GM19397 (cell line): Measurements from ENCODE around the gene ITLN1.
"Not testable (repeated sequence)": the region's sequence is repeated elsewhere in the genome, so short reads cannot be mapped to it uniquely, and the experiment has no call there.

Source experiments
- ATAC-seq: cut with Tn5 transposase; IDR thresholded peaks from one replicate; pipeline ENCODE4 v1.9.1; 2021; ENCODE audit warnings: mild to moderate bottlenecking, moderate library complexity; ENCODE audit not compliant: unreplicated experiment

ITLN1 gene

DNA sequence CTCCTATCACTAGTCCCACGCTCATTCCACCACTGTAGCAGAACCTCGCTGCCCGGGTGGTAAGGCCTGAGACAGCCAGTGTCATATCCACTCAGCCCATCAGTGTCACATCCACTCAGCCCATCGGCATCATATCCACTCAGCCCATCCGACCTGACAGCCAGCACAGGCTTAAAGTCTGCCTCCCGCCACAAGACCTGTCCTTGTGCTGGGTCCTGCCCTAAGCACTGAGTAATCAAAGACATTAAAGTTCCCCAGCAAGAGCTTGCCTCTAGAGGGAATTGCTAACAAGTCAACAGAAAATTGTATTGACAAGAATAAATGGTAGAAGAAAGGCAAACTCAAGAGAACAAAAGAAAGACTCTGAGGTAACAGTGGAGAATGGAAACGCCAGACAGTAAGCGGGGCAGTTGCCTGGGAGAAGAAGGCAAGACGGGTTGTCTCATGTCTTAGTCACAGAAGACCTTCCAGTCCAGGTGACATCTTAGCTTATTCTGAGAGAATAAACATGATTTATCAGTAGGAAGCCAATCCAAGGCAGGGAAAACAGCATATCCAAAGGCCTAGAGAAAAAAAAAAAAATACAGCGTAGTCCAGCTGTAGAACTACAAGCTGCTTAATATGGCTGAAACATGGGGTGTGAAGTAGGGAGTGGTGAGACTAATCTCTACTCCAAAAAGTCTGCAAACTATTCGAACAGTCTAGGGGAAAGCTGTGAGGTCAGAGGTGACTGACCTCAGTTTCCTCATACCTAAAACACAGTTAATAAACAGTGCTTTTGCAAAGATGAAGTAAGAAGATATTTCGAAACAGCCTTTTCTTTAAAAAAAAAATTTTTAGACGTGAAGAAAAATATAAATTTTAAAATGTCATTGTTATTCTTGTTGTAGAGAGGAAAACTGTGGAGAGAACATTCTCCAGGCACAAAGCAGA is 1.1 kb downstream of the ITLN1 start:
- no peak for ATAC-seq

DNA sequence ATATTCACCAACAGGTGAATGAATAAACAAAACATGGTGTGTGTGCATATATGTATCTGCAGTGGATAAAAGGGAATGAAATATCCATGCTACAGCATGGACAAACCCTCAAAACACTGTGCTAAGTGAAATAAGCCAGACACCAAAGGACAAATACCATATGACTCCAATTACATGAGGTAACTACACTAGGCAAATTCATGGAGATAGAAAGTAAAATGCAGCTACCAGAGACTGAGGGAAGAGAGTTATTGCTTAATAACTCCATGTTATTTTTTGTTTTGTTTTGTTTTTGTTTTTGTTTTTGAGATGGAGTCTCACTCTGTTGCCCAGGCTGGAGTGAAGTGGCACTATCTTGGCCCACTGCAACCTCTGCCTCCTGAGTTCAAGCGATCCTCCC is 2.4 kb downstream of the ITLN1 start:
- ATAC-seq, result no peak

DNA sequence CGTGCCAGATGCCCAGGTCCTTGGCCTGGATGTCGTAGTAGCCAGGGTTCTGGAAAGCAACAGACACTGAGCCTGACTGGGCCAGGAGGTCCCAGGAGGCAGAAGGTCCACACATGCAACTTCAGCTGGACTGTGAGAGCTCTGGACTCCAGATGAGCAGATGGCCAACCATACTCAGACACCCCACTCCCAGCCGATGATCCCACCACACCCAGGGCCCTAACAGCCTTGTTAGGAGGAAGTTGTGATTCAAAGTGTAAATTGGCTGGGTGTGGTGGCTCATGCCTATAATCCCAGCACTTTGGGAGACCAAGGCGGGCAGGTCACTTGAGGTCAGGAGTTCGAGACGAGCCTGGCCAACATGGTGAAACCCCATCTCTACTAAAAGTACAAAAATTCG is 3.7 kb downstream of the ITLN1 start:
- ATAC-seq, result not testable (repeated sequence)

DNA sequence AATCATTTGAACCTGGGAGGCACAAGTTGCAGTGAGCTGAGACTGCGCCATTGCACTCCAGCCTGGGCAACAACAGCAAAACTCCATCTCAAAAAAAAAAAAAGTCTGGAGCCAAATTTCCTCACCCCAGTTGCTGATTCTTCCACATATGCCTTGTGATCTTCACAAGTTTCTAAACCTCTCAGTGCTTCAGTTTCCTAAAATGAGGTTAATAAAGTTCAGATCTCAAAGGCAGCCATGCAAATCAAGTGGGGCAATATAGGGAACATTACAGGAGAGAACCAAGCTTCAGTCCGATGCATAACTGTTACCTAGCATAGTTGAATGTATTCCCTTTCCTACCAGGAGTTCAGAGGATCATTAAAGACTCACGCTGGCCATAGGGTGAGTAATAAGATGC is 4.8 kb downstream of the ITLN1 start:
- ATAC-seq, result no peak

DNA sequence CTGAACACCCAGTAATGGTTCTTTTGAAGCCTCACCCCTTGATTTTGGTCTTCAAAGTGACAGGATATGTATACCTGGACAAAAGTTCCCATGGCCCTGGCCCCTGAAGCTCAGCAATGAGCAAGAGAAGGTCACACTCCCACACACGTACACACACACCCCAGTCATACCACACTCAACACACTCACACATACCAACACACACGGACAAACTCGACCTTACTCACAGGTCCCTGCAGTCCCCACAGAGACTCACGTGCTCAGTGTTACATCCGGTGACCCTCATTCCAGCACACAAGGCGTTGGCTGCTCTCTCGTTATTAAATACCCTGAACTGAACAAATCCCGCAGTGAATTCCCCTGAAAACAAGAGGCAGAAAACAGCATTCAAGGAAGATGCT is 5.9 kb downstream of the ITLN1 start:
- no peak for ATAC-seq

DNA sequence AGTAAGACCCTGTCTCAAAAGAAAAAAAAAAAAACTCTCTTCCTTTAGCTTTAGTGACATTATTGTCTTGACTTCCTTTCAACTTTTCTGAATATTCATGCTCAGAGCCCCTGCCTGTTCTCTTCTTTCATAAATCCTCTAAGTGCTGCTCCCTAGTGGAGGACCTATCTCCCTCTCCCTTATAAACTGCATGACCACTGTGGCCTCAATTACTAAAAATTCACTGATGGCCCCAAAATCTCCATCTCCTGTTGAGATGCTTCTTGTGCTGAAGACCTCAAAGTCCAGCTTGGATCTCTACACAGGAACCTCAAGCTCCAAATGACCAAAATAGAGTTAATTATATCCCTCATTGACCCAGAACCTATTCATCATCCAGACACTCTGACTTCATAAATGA is 7.8 kb downstream of the ITLN1 start:
- no peak for ATAC-seq

DNA sequence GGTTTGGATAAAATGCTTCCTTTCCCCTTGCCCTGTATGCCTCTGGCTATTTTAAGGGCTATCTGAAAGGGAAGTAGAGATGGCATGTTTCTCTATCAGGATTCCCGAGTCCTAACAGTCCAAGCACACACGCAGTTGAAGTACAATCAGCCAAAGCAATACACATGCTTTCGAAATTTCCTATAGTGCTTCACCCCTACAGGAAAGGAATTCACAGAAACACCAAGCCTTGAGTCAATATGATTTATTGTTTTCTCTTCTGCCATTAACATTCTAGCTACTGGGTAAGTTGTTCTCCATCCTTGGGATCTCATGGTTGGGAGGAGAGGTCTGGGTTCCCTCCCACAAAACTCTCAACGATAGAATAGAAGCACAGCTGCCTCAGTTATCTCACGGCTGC is 8.7 kb downstream of the ITLN1 start:
- ATAC-seq, result no peak

DNA sequence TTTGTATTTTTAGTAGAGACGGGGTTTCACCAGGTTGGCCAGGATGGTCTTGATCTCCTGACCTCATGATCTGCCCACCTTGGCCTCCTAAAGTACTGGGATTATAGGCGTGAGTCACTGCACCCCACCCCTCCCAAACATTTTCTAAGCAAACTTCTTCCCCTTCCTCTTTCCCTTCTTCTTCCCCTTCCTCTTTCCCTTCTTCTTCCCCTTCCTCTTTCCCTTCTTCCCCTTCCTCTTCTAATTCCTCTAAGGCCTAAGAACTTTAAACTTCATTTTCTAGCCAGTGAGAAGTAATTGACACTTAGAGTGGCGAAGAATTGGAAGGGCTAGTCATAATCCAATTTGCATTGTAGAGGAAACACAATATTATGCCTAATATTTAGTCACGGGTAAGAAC is 9.4 kb downstream of the ITLN1 start:
- ATAC-seq, result not testable (repeated sequence)

DNA sequence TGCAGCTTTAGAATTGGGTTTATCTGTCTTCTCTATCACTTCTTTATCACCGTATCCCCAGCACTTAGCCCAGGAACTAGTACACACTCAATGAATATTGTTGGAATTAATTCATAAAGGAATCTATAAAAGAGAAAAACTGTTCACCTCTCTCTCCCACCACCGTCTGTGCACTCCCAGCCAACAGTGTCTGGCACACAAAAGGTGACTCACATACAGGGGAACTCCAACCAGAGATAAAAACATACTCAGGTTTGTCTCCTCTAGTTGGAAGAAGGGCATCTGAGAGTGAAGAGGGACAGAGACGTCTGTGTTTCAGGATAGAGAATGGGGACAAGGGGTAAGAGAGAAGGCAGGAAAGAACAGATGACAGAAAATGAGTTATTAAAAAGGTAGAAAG is 10.0 kb downstream of the ITLN1 start:
- no peak for ATAC-seq

DNA sequence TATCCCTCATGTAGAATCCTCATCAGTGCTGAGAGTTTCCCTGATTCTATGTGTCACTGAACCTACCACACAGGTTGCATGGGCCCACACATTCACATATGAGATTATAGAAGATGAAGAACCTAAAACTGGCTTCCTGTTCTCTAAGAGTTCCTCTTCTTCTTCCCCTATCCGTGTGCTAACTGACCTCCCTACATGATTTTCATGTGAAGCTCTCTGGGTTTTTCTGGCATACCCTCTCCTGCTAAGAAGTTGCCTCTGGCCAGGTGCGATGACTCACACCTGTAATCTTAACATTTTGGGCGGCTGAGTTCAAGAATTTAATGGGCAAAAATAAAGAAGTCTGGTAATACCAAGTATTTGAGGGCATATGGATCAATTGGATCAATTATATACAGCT is 16.8 kb downstream of the ITLN1 start:
- no peak for ATAC-seq

DNA sequence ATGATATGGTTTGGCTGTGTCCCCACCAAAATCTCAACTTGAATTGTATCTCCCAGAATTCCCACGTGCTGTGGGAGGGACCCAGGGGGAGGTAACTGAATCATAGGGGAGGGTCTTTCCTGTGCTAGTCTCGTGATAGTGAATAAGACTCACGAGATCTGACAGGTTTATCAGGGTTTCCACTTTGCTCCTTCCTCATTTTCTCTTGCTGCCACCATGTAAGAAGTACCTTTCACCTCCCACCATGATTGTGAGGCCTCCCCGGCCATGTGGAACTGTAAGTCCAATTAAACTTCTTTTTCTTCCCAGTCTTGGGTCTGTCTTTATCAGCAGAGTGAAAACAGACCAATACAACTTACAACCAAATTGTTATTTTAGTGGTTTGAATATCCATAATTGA is 17.3 kb downstream of the ITLN1 start:
- ATAC-seq, result not testable (repeated sequence)

DNA sequence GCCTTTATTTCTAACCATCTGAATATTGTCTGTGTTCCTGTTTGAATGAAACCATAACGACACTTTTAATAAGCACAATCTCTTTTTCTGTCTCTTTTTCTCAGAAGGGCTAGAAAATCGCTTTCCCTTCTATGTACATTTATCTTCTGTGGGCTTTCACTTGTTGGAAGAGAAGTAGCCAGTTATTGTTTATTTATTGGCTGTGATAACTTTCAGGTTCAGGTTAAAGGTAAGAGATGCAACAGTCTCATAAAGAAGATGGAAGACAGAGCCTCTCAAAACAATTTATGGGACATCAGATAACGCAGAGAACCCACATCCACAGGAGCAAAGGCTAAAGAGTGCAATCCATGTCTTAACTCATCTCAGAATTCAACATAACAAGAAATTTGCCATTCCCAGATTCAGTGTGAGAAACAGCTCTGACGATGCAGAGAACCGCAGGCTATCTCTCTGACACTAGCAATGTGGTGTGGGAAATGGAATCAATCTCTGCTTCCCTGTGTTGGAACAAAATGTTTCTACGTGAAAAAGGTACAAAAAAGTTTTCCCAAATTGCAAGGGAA is 18.2 kb downstream of the ITLN1 start:
- ATAC-seq, result no peak

DNA sequence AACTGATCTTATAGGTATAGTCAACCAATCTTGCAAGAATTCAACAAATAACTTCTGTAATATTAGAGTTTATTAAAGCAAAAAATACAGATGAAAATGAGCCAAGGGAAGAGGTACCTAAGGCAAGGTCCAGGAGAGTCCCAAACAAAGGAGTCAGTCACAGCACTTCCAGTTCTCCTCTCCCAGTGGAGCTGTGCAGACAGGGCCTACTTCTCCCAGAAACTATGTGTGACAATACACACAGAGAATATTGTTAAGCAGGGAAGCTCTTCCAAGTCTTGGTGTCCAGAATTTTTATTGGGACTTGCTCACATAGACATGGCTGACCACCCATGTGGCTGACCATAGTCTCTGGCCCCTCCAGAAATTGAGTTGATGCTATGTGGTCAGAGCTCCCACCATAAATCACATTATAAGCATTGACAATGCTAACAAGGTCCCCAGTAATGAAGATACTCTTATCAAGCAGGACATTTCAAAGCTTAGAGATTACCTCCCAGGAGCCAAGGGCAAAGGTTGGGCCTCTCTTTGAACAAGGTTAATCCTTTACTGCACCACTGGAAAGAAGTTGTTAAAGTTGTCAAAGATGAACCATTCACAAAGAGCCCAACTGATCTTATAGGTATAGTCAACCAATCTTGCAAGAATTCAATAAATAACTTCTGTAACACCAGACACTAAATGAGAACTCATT is 18.8 kb downstream of the ITLN1 start:
- no peak for ATAC-seq

DNA sequence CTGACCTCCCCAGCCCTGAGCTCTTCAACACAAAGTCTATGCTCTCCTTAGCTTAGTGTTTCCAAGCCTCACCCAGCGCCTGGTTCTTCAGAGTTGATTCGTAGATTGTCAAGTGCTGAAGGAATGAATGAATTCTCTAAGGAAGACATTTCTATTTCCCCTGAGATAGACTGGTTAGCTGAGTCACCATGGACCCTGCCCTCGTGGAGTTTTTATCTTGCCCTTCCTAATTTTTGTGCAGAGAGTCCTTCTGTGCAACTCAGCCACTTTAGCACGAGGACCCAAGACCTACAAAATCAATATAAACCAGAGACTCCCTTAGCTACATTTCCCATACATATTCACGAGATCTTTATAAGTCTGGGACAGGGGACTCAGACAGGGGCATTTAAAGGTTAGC is 19.6 kb downstream of the ITLN1 start:
- ATAC-seq, result no peak

DNA sequence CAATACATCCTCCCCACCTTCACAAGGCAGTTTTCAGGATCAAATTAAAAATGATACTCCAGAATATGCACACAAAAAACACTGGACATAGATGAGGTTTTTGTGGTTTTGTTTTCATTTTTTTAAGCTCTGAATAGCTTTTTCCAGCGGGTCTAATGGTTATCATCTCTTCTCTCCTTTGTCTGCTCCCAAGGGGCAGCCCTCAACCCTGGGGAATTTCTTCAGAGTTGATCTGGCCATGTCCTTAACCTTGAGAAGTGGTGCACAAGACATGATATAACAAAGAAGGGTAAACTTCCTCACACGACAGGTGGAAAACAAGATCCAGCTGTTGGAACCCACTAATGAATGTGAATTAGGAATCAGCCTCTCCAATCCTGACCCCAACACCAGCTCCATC is 20.8 kb downstream of the ITLN1 start:
- no peak for ATAC-seq

DNA sequence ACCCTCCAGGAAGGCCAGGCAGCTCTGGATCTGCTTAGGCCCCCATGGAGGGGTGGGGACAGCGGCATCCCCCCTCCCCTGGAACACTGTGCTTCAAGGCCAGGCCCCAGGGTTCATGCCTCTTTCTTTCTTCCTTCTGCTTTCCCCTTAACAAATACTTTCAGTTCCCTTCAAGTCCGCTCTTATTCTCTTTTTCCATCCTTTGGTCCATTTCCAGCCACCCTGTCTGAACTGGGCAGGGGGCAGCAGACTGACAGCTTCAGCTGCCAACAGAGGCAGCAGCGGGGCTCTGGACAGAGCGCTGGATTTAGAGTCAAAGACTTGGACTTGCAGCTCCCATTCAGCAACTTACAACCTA is 21.2 kb downstream of the ITLN1 start:
- ATAC-seq, result no peak

DNA sequence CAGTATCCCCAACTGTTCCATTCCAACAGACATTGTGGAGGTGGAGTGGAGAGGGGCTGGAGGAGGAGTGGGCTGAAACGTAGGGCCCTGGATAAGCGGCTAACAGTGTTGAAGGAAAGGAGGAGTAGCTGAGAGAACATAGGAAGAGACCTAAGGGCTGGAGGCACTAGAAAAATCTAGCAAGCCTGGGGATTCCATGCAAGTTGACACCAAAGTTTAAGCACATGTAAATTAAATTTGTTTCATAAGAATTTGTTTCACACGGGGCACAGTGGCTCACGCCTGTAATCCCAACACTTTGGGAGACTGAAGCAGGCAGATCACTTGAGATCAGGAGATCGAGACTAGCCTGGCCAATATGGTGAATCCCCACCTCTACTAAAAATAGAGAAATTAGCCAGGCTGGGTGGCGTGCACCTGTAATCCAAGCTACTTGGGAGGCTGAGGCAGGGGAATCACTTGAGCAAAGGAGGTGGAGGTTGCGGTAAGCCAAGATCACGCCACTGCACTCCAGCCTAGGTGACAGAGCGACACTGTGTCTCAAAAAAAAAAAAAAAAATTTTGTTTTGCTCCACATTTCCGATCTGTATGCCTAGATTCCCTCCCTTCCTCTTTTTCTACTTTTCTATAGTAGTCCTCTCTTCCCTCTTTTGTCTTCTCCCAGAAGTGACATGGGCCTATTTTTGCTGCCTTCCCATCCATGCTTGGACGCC is 21.8 kb downstream of the ITLN1 start:
- ATAC-seq, result no peak

DNA sequence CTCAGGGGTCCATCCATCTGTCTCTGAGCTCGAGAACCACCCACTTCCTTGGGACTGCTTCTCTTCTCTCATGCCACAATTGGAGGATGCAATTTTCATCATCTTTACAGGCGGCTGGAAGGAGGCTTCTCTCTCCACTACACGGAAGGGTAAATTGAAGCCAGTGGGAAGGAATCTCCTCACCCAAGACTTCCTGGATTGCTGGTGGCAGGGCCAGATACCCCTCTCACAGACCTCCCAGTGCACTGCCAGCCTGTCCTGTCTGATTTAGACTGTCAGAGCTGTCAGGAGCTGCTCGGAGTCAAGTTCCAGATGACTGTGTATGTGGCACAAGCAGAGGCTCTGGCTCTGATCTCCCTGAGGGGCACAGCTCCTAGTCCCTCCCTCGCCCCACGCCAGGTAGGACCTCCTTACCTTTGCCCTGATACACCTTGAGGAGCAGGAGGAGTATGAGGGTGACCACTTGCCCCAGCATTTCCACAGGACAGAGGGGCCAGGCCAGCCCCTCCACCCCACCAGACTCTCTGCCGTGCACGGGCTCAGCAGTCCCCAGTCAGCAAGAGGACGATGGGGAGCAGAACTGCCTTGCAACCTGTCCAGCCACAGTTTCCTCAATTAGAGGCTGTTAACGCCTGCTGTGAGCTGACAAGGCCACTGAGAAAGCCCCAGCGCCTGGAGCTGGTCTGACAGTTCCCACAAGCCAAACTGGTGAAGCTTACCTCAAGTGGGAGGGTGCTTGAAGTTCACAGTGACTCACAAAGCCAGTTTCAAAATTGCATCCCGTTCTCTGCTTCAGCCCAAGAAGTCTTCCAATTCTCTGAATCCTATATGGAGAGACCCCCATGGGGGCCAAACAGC is 22.5 kb downstream of the ITLN1 start, which contains the start of gene CD244:
CD244 (minus strand) TSS at position 685 of the 858 bp plus-strand sequence; CDS start at position 475, 210 bp downstream.
- ATAC-seq, result peak; percentile 71

DNA sequence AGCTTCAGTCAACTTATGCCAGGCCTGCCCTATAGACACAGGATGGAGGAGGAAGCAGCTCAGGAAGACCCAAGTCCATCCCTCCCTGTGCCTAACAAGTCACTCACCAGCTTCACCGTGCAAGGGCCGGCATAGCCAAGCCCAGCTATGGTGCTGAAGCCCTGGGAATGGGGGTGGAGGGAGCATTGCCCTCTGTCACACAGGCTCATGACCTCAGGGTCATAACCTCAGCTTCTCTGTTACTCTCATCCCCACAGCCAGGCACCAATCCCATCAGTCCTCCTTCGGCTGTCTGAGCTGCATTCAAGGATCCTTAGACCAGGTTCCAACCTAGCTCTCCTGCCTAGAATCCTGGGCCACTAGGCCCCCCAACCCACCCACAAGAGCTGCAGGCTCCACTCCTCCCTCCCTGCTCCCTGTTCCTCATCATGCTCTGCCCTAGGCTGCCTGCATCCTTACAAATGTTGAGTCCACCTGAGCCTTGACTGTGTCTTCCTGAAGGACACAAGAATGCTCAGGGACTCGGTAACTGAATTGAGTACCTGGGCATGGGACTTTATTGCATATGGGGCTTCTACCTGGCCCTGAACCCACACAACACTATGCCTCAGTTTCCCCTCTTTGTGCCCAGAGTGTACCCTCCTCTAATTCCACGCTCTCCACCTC is 24.0 kb downstream of the ITLN1 start:
- ATAC-seq, result no peak

DNA sequence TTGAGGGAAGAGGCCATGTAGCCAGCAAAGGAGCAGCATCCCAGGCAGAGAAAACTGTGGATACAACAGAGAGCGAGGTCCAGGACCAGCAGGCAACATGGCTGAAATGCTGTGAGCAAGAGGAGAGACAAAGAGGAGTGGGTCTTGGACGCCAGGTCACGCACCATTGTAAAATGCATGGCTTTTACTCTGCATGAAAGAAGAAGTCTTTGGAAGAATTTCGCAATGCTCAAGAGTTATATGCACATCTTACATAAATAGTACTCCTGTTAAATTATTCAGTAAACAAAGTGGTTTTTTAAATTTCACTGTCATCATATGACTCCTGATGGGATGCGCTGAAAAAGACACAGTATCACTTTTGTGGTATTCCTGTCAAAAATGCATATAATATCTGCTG is 25.8 kb downstream of the ITLN1 start:
- no peak for ATAC-seq
